CD8-positive, alpha-beta memory T cell (primary cell): ENCODE results near the gene ALDH1L1. TPM values are rescaled to one million over a fixed set of nuclear protein-coding genes. Genes with fewer than 3 reads are reported as not detected.
A peak's percentile ranks its signal among the peaks of the same experiment; 100 is the strongest.

ENCODE experiments used
- CTCF ChIA-PET: fragments of 350-600 bp; sonication (Branson Sonifier 250); formaldehyde crosslinking; loops from one replicate; lab custom pipeline; 2021; ENCODE audit warnings: antibody characterized with exemption; lab: Charles Lee
- POLR2A ChIA-PET: fragments of 350-600 bp; sonication (Branson Sonifier 250); formaldehyde crosslinking; loops from one replicate; lab custom pipeline; 2021; ENCODE audit warnings: antibody characterized with exemption; lab: Charles Lee
- DNase-seq, 5 donors: peaks; one replicate each; pipeline versions ENCODE4 v3.0.0 to v3.0.0-alpha.2; 2020 to 2022; ENCODE audit warnings: mixed read lengths in 1 of 5
- H3K27ac ChIP-seq: one replicate; pipeline ENCODE4 v1.7.0; 2013; ENCODE audit warnings: low read depth, mild to moderate bottlenecking, low read length, moderate library complexity
- H3K27me3 ChIP-seq: 2 replicates; pipeline ENCODE4 v1.7.0; 2013; ENCODE audit warnings: low read length, mild to moderate bottlenecking; ENCODE audit not compliant: insufficient read depth, poor library complexity, severe bottlenecking
- H3K36me3 ChIP-seq: 2 replicates; pipeline ENCODE4 v1.7.0; 2013; ENCODE audit warnings: mild to moderate bottlenecking, low read length, moderate library complexity; ENCODE audit not compliant: insufficient read depth
- H3K4me1 ChIP-seq: 2 replicates; pipeline ENCODE4 v1.7.0; 2013; ENCODE audit warnings: mild to moderate bottlenecking, low read length, moderate library complexity; ENCODE audit not compliant: insufficient read depth
- H3K4me3 ChIP-seq: 2 replicates; pipeline ENCODE4 v1.7.0; 2013; ENCODE audit warnings: mild to moderate bottlenecking, low read length
- H3K9me3 ChIP-seq: 2 replicates; pipeline ENCODE4 v1.7.0; 2013; ENCODE audit warnings: mild to moderate bottlenecking, low read length
- H3K27ac Mint-ChIP-seq, 8 donors: one replicate each; pipeline ENCODE4 v1.8.0; 2020 to 2021; ENCODE audit warnings: mixed read lengths in 8 of 8, mild to moderate bottlenecking in 6 of 8, inconsistent platforms in 3 of 8, moderate library complexity in 3 of 8
- H3K27me3 Mint-ChIP-seq, 2 donors: one replicate each; pipeline ENCODE4 v1.8.0; 2020 to 2021; ENCODE audit warnings: mixed read lengths in 2 of 2, mild to moderate bottlenecking in 1 of 2, moderate library complexity in 1 of 2
- H3K36me3 Mint-ChIP-seq, 3 donors: one replicate each; pipeline ENCODE4 v1.8.0; 2020 to 2021; ENCODE audit warnings: mixed read lengths in 3 of 3, inconsistent platforms in 1 of 3, mild to moderate bottlenecking in 1 of 3
- H3K4me1 Mint-ChIP-seq, 3 donors: one replicate each; pipeline ENCODE4 v1.8.0; 2020 to 2021; ENCODE audit warnings: mixed read lengths in 3 of 3, inconsistent platforms in 1 of 3, mild to moderate bottlenecking in 1 of 3
- H3K4me3 Mint-ChIP-seq, 7 donors: one replicate each; pipeline ENCODE4 v1.8.0; 2020 to 2021; ENCODE audit warnings: mixed read lengths in 7 of 7, mild to moderate bottlenecking in 6 of 7, moderate library complexity in 4 of 7, inconsistent platforms in 2 of 7
- H3K9me3 Mint-ChIP-seq, 5 donors: one replicate each; pipeline ENCODE4 v1.8.0; 2020 to 2022; ENCODE audit warnings: mixed read lengths in 5 of 5, mild to moderate bottlenecking in 3 of 5, moderate library complexity in 2 of 5, inconsistent platforms in 1 of 5
- polyA plus RNA-seq: library from polyadenylated mRNA; unstranded; fragments of 300-500 nt; fragmentation: Illumina TruSeq; gene quantifications from one replicate; pipeline ENCODE4 v1.2.3, GENCODE V29; 2021
- total RNA-seq, 2 experiments: library from RNA; stranded (reverse); gene quantifications; one replicate each; pipeline ENCODE4 v1.2.3, GENCODE V29; 2021

Gene ALDH1L1
- total and polyA plus RNA-seq, 3 experiments from 2014 or later = not detected

- Mint-ChIP-seq H3K27ac (no peak overlapping the region), H3K27me3 (no peaks in the 10 kb centered on the region)
- no peak for DNase-seq
These were observed 71.1 kb downstream of the ALDH1L1 start for GRCh38 chr3:126109146-126109879.

GRCh38 chr3:126108676-126109050 is 71.7 kb downstream of the ALDH1L1 start:
- Mint-ChIP-seq H3K4me3 (no peak overlapping the region), H3K27ac (no peak overlapping the region), H3K27me3 (peaks cover 0 to 1% of the 10 kb centered on the region in 2 donors), H3K9me3 (no peaks in the 10 kb centered on the region), H3K4me1 (no peaks in the 10 kb centered on the region), H3K36me3 (no peaks in the 10 kb centered on the region)
- H3K27me3 ChIP-seq = no peaks in the 10 kb centered on the region
- ChIA-PET CTCF (no interaction called here), POLR2A (no interaction called here)
- H3K9me3 ChIP-seq = no peaks in the 10 kb centered on the region
- H3K36me3 ChIP-seq = no peaks in the 10 kb centered on the region
- DNase-seq = no peak
- H3K4me3 ChIP-seq = no peak overlapping the region
- H3K27ac ChIP-seq = no peak overlapping the region
- H3K4me1 ChIP-seq = no peaks in the 10 kb centered on the region

More at GRCh38 chr3:126109146-126109879, 71.1 kb downstream of the ALDH1L1 start:
- Histone ChIP-seq H3K36me3 (no peaks in the 10 kb centered on the region), H3K27ac (no peak overlapping the region), H3K9me3 (no peaks in the 10 kb centered on the region), H3K4me3 (no peak overlapping the region), H3K4me1 (no peaks in the 10 kb centered on the region), H3K27me3 (no peaks in the 10 kb centered on the region)
- CTCF ChIA-PET = no interaction called here
- POLR2A ChIA-PET = no interaction called here
- Mint-ChIP-seq H3K9me3 (no peaks in the 10 kb centered on the region), H3K36me3 (no peaks in the 10 kb centered on the region), H3K4me3 (no peak overlapping the region), H3K4me1 (no peaks in the 10 kb centered on the region)

GRCh38 chr3:126107957-126108675 is 72.3 kb downstream of the ALDH1L1 start:
- CTCF ChIA-PET = no interaction called here
- Histone ChIP-seq H3K4me3 (no peak overlapping the region), H3K36me3 (no peaks in the 10 kb centered on the region), H3K27ac (no peak overlapping the region), H3K4me1 (no peaks in the 10 kb centered on the region), H3K27me3 (no peaks in the 10 kb centered on the region), H3K9me3 (no peaks in the 10 kb centered on the region)
- Mint-ChIP-seq H3K36me3 (no peaks in the 10 kb centered on the region), H3K9me3 (no peaks in the 10 kb centered on the region), H3K4me1 (no peaks in the 10 kb centered on the region), H3K27ac (no peak overlapping the region), H3K4me3 (peak overlapping the region in 1 of 7 donors; percentile 19), H3K27me3 (peaks cover 0 to 1% of the 10 kb centered on the region in 2 donors)
- POLR2A ChIA-PET = no interaction called here
- DNase-seq = peak in 1 of 5 donors; percentile 26

- Histone ChIP-seq H3K36me3 (no peaks in the 10 kb centered on the region), H3K9me3 (no peaks in the 10 kb centered on the region), H3K4me3 (no peak overlapping the region), H3K4me1 (no peaks in the 10 kb centered on the region), H3K27me3 (no peaks in the 10 kb centered on the region), H3K27ac (no peak overlapping the region)
- no peak overlapping the region for H3K27ac Mint-ChIP-seq
- no peaks in the 10 kb centered on the region for H3K4me1 Mint-ChIP-seq
- H3K4me3 Mint-ChIP-seq = no peak overlapping the region
- H3K27me3 Mint-ChIP-seq = peaks cover 1 to 2% of the 10 kb centered on the region in 2 donors
- H3K9me3 Mint-ChIP-seq = no peaks in the 10 kb centered on the region
- no peak for DNase-seq
- H3K36me3 Mint-ChIP-seq = no peaks in the 10 kb centered on the region
- CTCF ChIA-PET = no interaction called here
- POLR2A ChIA-PET = no interaction called here
These were observed 73.0 kb downstream of the ALDH1L1 start for GRCh38 chr3:126107203-126107939.

GRCh38 chr3:126106336-126107202 is 73.8 kb downstream of the ALDH1L1 start:
- Mint-ChIP-seq H3K27me3 (peaks cover 1 to 3% of the 10 kb centered on the region in 2 donors), H3K4me3 (no peak overlapping the region), H3K36me3 (no peaks in the 10 kb centered on the region), H3K4me1 (no peaks in the 10 kb centered on the region), H3K27ac (no peak overlapping the region), H3K9me3 (no peaks in the 10 kb centered on the region)
- Histone ChIP-seq H3K4me3 (no peak overlapping the region), H3K9me3 (no peaks in the 10 kb centered on the region), H3K36me3 (no peaks in the 10 kb centered on the region), H3K4me1 (no peaks in the 10 kb centered on the region), H3K27ac (no peak overlapping the region), H3K27me3 (no peaks in the 10 kb centered on the region)
- DNase-seq = no peak
- ChIA-PET CTCF (no interaction called here), POLR2A (no interaction called here)

DNA sequence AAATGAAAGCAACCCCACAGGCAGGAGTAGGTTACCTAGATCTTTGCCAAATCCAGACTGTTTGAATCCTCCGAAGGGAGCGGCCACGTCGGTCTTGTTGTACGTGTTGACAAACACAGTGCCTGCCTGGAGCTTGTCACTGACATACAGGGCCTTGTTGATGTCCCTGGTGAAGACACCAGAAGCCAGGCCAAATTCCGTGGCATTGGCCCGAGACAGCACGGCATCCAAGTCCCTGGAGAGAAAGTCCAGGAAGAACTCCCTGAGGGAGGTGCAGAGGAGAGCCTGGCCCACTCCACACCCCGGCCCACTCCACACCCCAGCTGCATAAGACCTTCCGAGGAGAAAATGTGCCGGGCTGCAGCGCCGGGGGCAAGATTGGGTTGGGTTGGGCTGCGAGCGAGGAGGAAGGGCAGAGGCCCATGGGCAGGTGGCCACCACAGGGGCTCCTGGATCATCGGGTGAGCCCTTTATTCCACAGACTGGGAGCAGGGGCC is 74.6 kb downstream of the ALDH1L1 start:
- Histone ChIP-seq H3K4me1 (no peaks in the 10 kb centered on the region), H3K27ac (no peak overlapping the region), H3K36me3 (no peaks in the 10 kb centered on the region), H3K27me3 (no peaks in the 10 kb centered on the region), H3K4me3 (no peak overlapping the region), H3K9me3 (no peaks in the 10 kb centered on the region)
- H3K36me3 Mint-ChIP-seq = no peaks in the 10 kb centered on the region
- no peak overlapping the region for H3K27ac Mint-ChIP-seq
- H3K4me1 Mint-ChIP-seq = no peaks in the 10 kb centered on the region
- ChIA-PET POLR2A (no interaction called here), CTCF (no interaction called here)
- peaks cover 1 to 3% of the 10 kb centered on the region in 2 donors for H3K27me3 Mint-ChIP-seq
- H3K4me3 Mint-ChIP-seq = no peak overlapping the region
- H3K9me3 Mint-ChIP-seq = no peaks in the 10 kb centered on the region
- DNase-seq = no peak

GRCh38 chr3:126104742-126105605 is 75.4 kb downstream of the ALDH1L1 start:
- Histone ChIP-seq H3K27me3 (no peaks in the 10 kb centered on the region), H3K4me1 (no peaks in the 10 kb centered on the region), H3K36me3 (no peaks in the 10 kb centered on the region), H3K9me3 (no peaks in the 10 kb centered on the region), H3K4me3 (no peak overlapping the region), H3K27ac (no peak overlapping the region)
- H3K27me3 Mint-ChIP-seq = peaks cover 1 to 3% of the 10 kb centered on the region in 2 donors
- no peaks in the 10 kb centered on the region for H3K4me1 Mint-ChIP-seq
- CTCF ChIA-PET = no interaction called here
- H3K9me3 Mint-ChIP-seq = peaks cover 0 to 3% (median 0%) of the 10 kb centered on the region in 5 donors
- no peak overlapping the region for H3K4me3 Mint-ChIP-seq
- H3K36me3 Mint-ChIP-seq = peaks cover 0 to 3% (median 0%) of the 10 kb centered on the region in 3 donors
- DNase-seq = peak in 1 of 5 donors; percentile 37
- H3K27ac Mint-ChIP-seq = no peak overlapping the region
- POLR2A ChIA-PET = no interaction called here
